Muscle layer of colon (tissue), 2 donors: ENCODE measurements around the gene RRM1.
A peak's percentile ranks its signal among the peaks of the same experiment; 100 is the strongest.

Experiments used
- H3K27ac ChIP-seq: one replicate; pipeline ENCODE4 v1.7.0; 2013; ENCODE audit warnings: low read depth, mild to moderate bottlenecking, low read length, moderate library complexity
- H3K27me3 ChIP-seq, 2 donors: one replicate each; pipeline ENCODE4 v1.7.0; 2013; ENCODE audit warnings: low read length in 2 of 2, mild to moderate bottlenecking in 2 of 2; ENCODE audit not compliant: insufficient read depth in 2 of 2, control insufficient read depth in 1 of 2
- H3K36me3 ChIP-seq: one replicate; pipeline ENCODE4 v1.7.0; 2013; ENCODE audit warnings: mild to moderate bottlenecking, low read length; ENCODE audit not compliant: insufficient read depth
- H3K4me1 ChIP-seq: one replicate; pipeline ENCODE4 v1.7.0; 2013; ENCODE audit warnings: mild to moderate bottlenecking, low read length; ENCODE audit not compliant: insufficient read depth
- H3K4me3 ChIP-seq, 2 donors: one replicate each; pipeline ENCODE4 v1.7.0; 2013; ENCODE audit warnings: low read length in 2 of 2, low read depth in 1 of 2, mild to moderate bottlenecking in 1 of 2, moderate library complexity in 1 of 2
- H3K9ac ChIP-seq: one replicate; pipeline ENCODE4 v1.7.0; 2013; ENCODE audit warnings: low read length
- H3K9me3 ChIP-seq: one replicate; pipeline ENCODE4 v1.7.0; 2013; ENCODE audit warnings: mild to moderate bottlenecking, low read length
- donor health status: abdominal sarcoma.
- donor health status: Adenocarcinoma of cecum.

The RRM1 gene

GRCh38 chr11:4064278-4064955, 30.2 kb upstream of the RRM1 start:
- Histone ChIP-seq H3K4me1 (peaks cover 27% of the 10 kb centered on the region), H3K27ac (no peak overlapping the region), H3K9me3 (no peaks in the 10 kb centered on the region), H3K9ac (no peak overlapping the region), H3K36me3 (peaks cover 16% of the 10 kb centered on the region), H3K4me3 (no peak overlapping the region), H3K27me3 (no peaks in the 10 kb centered on the region)

- H3K9me3 ChIP-seq = no peaks in the 10 kb centered on the region
- no peak overlapping the region for H3K9ac ChIP-seq
- H3K27me3 ChIP-seq = no peaks in the 10 kb centered on the region
- no peak overlapping the region for H3K4me3 ChIP-seq
- peak overlapping the region; percentile 28 for H3K27ac ChIP-seq
- H3K36me3 ChIP-seq = peaks cover 9% of the 10 kb centered on the region
- H3K4me1 ChIP-seq = peaks cover 27% of the 10 kb centered on the region
These were observed 29.5 kb upstream of the RRM1 start for GRCh38 chr11:4065086-4065485.

GRCh38 chr11:4065601-4066377, 28.8 kb upstream of the RRM1 start:
- no peak overlapping the region for H3K9ac ChIP-seq
- H3K4me1 ChIP-seq = peaks cover 26% of the 10 kb centered on the region
- H3K27me3 ChIP-seq = no peaks in the 10 kb centered on the region
- peaks cover 4% of the 10 kb centered on the region for H3K36me3 ChIP-seq
- H3K4me3 ChIP-seq = no peak overlapping the region
- H3K27ac ChIP-seq = peak overlapping the region; percentile 28
- no peaks in the 10 kb centered on the region for H3K9me3 ChIP-seq

GRCh38 chr11:4066910-4067309, 27.7 kb upstream of the RRM1 start:
- Histone ChIP-seq H3K27ac (no peak overlapping the region), H3K36me3 (no peaks in the 10 kb centered on the region), H3K9ac (no peak overlapping the region), H3K4me3 (no peak overlapping the region), H3K27me3 (no peaks in the 10 kb centered on the region), H3K9me3 (no peaks in the 10 kb centered on the region), H3K4me1 (peaks cover 27% of the 10 kb centered on the region)

- peaks cover 34% of the 10 kb centered on the region for H3K4me1 ChIP-seq
- H3K27ac ChIP-seq = no peak overlapping the region
- no peak overlapping the region for H3K9ac ChIP-seq
- no peak overlapping the region for H3K4me3 ChIP-seq
- peaks cover 4% of the 10 kb centered on the region for H3K36me3 ChIP-seq
- H3K9me3 ChIP-seq = no peaks in the 10 kb centered on the region
- H3K27me3 ChIP-seq = no peaks in the 10 kb centered on the region
These were observed 25.6 kb upstream of the RRM1 start for GRCh38 chr11:4068962-4069361.

- H3K4me3 ChIP-seq = no peak overlapping the region
- no peak overlapping the region for H3K9ac ChIP-seq
- no peaks in the 10 kb centered on the region for H3K27me3 ChIP-seq
- H3K27ac ChIP-seq = no peak overlapping the region
- peaks cover 15% of the 10 kb centered on the region for H3K4me1 ChIP-seq
- H3K9me3 ChIP-seq = no peaks in the 10 kb centered on the region
- H3K36me3 ChIP-seq = peaks cover 4% of the 10 kb centered on the region
These were observed 23.3 kb upstream of the RRM1 start for GRCh38 chr11:4071325-4071724.

- Histone ChIP-seq H3K27me3 (no peaks in the 10 kb centered on the region), H3K9ac (no peak overlapping the region), H3K4me1 (peaks cover 12% of the 10 kb centered on the region), H3K9me3 (no peaks in the 10 kb centered on the region), H3K27ac (no peak overlapping the region), H3K4me3 (no peak overlapping the region), H3K36me3 (peaks cover 4% of the 10 kb centered on the region)
These were observed 22.7 kb upstream of the RRM1 start for GRCh38 chr11:4071914-4072313.

GRCh38 chr11:4072668-4073285, 21.8 kb upstream of the RRM1 start:
- Histone ChIP-seq H3K9ac (no peak overlapping the region), H3K36me3 (peaks cover 4% of the 10 kb centered on the region), H3K27me3 (no peaks in the 10 kb centered on the region), H3K27ac (no peak overlapping the region), H3K4me1 (peaks cover 12% of the 10 kb centered on the region), H3K4me3 (no peak overlapping the region), H3K9me3 (no peaks in the 10 kb centered on the region)

GRCh38 chr11:4074266-4074665, 20.3 kb upstream of the RRM1 start:
- Histone ChIP-seq H3K9me3 (no peaks in the 10 kb centered on the region), H3K27ac (no peak overlapping the region), H3K4me1 (peaks cover 12% of the 10 kb centered on the region), H3K9ac (no peak overlapping the region), H3K4me3 (no peak overlapping the region), H3K27me3 (no peaks in the 10 kb centered on the region), H3K36me3 (peaks cover 4% of the 10 kb centered on the region)

GRCh38 chr11:4076774-4077173, 17.8 kb upstream of the RRM1 start:
- H3K27ac ChIP-seq = no peak overlapping the region
- no peaks in the 10 kb centered on the region for H3K9me3 ChIP-seq
- H3K9ac ChIP-seq = no peak overlapping the region
- no peaks in the 10 kb centered on the region for H3K27me3 ChIP-seq
- H3K4me3 ChIP-seq = no peak overlapping the region
- peaks cover 8% of the 10 kb centered on the region for H3K4me1 ChIP-seq
- H3K36me3 ChIP-seq = peaks cover 9% of the 10 kb centered on the region

- Histone ChIP-seq H3K36me3 (peaks cover 48% of the 10 kb centered on the region), H3K27me3 (no peaks in the 10 kb centered on the region), H3K9ac (no peak overlapping the region), H3K4me1 (no peaks in the 10 kb centered on the region), H3K4me3 (no peak overlapping the region), H3K27ac (no peak overlapping the region), H3K9me3 (no peaks in the 10 kb centered on the region)
These were observed 11.4 kb upstream of the RRM1 start for GRCh38 chr11:4083198-4083597.
